Natural killer cell treated with Interleukin-12 subunit alpha and Interleukin-12 subunit beta and Interleukin-15 and Interleukin-18, amount 100 ng/mL, for 72 hours (primary cell): ENCODE results near the gene SLCO1B3. TPM values are rescaled to one million over a fixed set of nuclear protein-coding genes. Genes with fewer than 3 reads are reported as not detected.
"Not testable (repeated sequence)": the region's sequence is repeated elsewhere in the genome, so short reads cannot be mapped to it uniquely, and the experiment has no call there.

Experiments used
- ATAC-seq, 2 donors: fragments of 150-1000 bp; cut with Tn5 transposase in 1 of 2; sonication (Bioruptor Pico), chemical (Tn5 transposase) in 1 of 2; 2 replicates each; pipeline ENCODE4 v1.10.0; 2021
- DNase-seq: peaks from one replicate; pipeline ENCODE4 v3.0.0; 2022; ENCODE audit warnings: low spot score
- H3K27ac Mint-ChIP-seq, 2 donors: 1 replicate in 1 of 2; 2 replicates in 1 of 2; pipeline ENCODE4 v1.8.0; 2022; ENCODE audit warnings: mixed read lengths in 2 of 2, mild to moderate bottlenecking in 1 of 2, moderate library complexity in 1 of 2
- H3K27me3 Mint-ChIP-seq, 2 donors: 1 replicate in 1 of 2; 2 replicates in 1 of 2; pipeline ENCODE4 v1.8.0; 2022; ENCODE audit warnings: mixed read lengths in 2 of 2
- H3K36me3 Mint-ChIP-seq: one replicate; pipeline ENCODE4 v1.8.0; 2022; ENCODE audit warnings: mixed read lengths
- H3K4me1 Mint-ChIP-seq, 2 donors: 1 replicate in 1 of 2; 2 replicates in 1 of 2; pipeline ENCODE4 v1.8.0; 2022; ENCODE audit warnings: low read depth in 2 of 2, mixed read lengths in 2 of 2, mild to moderate bottlenecking in 1 of 2
- H3K4me3 Mint-ChIP-seq: one replicate; pipeline ENCODE4 v1.8.0; 2022; ENCODE audit warnings: mixed read lengths
- H3K9me3 Mint-ChIP-seq: 2 replicates; pipeline ENCODE4 v1.8.0; 2022; ENCODE audit warnings: mixed read lengths
- total RNA-seq, 2 donors: library from RNA; stranded (reverse); gene quantifications; one replicate each; pipeline ENCODE4 v1.2.3, GENCODE V29; 2022

SLCO1B3 gene, protein sequence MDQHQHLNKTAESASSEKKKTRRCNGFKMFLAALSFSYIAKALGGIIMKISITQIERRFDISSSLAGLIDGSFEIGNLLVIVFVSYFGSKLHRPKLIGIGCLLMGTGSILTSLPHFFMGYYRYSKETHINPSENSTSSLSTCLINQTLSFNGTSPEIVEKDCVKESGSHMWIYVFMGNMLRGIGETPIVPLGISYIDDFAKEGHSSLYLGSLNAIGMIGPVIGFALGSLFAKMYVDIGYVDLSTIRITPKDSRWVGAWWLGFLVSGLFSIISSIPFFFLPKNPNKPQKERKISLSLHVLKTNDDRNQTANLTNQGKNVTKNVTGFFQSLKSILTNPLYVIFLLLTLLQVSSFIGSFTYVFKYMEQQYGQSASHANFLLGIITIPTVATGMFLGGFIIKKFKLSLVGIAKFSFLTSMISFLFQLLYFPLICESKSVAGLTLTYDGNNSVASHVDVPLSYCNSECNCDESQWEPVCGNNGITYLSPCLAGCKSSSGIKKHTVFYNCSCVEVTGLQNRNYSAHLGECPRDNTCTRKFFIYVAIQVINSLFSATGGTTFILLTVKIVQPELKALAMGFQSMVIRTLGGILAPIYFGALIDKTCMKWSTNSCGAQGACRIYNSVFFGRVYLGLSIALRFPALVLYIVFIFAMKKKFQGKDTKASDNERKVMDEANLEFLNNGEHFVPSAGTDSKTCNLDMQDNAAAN
- not detected for total RNA-seq

DNA sequence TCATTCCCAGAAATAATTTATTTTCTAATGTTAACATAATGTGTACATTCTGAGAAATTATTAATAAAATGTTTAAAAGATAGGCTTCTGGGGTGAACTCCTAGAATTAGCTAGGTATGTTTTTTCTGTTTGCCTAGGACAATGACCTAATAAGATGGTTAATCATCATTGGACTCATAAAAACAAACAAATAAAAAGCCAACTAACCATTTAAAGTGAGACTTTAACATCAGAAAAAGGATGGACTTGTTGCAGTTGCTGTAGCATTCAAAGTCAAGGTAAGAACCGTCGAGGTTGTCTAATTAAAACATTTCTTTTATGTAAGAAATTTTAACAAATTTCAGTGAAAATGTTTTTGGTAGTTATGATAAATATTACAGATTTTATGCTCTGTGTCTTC lies at the start of gene SLCO1B3:
SLCO1B3 (plus strand) TSS at position 219 of the 400 bp plus-strand sequence. CDS start 5,034 bp downstream, outside the sequence.
- no peaks in the 10 kb centered on the region for H3K4me1 Mint-ChIP-seq

DNA sequence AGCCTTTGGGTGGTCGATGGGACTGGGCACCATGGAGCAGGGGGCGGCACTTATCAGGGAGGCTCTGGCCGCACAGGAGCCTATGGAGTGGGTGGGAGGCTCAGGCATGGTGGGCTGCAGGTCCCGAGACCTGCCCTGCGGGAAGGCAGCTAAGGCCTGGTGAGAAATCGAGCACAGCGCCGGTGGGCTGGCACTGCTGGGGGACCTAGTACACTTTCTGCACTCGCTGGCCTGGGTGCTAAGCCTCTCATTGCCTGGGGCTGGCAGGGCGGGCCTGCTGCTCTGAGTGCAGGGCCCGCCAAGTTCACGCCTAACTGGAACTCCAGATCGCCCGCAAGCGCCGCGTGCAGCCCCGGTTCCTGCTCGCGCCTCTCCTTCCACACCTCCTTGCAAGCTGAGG lies 33.1 kb upstream of the SLCO1B3 start:
- DNase-seq, result no peak
- Mint-ChIP-seq H3K9me3 (peaks cover 18% of the 10 kb centered on the region), H3K36me3 (no peaks in the 10 kb centered on the region), H3K4me3 (no peak overlapping the region), H3K4me1 (no peaks in the 10 kb centered on the region), H3K27ac (no peak overlapping the region), H3K27me3 (no peaks in the 10 kb centered on the region)
- ATAC-seq, result no peak

More for the DNA sequence above, at the start of gene SLCO1B3:
- DNase-seq, result no peak
- no peaks in the 10 kb centered on the region for H3K9me3 Mint-ChIP-seq
- no peak within 1 kb of the TSS for H3K4me3 Mint-ChIP-seq
- ATAC-seq, result no peak
- no peaks in the 10 kb centered on the region for H3K27me3 Mint-ChIP-seq
- no peaks in the 10 kb centered on the region for H3K36me3 Mint-ChIP-seq
- no peak within 1 kb of the TSS for H3K27ac Mint-ChIP-seq

DNA sequence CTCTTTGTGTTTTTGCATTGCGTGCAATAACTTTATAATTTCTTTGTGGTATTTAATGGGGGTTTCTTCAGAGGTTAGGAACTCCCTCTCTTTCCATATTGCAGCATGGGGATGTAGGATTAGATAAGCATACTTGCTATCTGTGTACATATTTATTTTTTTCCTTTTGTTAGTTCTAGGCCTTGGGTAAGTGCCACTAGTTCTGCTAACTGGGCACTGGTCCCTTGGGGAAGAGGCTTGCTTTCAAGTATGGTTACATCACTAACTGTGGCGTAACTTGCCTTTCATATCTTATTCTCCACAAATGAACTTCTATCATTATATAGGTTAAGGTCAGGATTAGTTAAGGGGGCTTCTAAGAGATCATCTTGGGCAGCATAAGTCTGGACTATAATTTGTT lies 31.5 kb upstream of the SLCO1B3 start:
- Mint-ChIP-seq H3K36me3 (no peaks in the 10 kb centered on the region), H3K27me3 (no peaks in the 10 kb centered on the region), H3K27ac (no peak overlapping the region), H3K9me3 (peaks cover 18% of the 10 kb centered on the region), H3K4me3 (no peak overlapping the region), H3K4me1 (no peaks in the 10 kb centered on the region)
- ATAC-seq (no peak), DNase-seq (no peak)

DNA sequence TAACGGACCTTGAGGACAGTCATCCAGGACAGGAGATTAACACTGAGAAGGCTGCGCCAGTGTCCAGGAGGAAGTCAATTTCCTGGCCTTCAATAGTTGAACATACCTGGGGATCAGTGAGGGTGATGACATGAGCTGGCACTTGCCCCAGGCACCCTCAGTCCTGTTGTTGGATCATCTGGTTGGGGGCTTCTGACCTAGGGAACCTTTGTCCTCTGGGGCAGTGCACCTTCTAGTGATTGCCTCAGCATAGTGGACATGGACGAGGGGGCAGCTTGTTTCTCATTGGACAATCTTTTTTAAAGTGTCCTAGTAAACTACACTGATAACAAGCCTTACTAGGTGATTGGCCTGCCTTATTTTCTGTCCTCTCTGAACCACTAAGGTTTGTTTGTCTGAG lies 30.5 kb upstream of the SLCO1B3 start:
- H3K27me3 Mint-ChIP-seq, H3K4me3 Mint-ChIP-seq, H3K27ac Mint-ChIP-seq, ATAC-seq, H3K36me3 Mint-ChIP-seq, H3K4me1 Mint-ChIP-seq, DNase-seq: not testable (repeated sequence)
- peaks cover 24% of the 10 kb centered on the region for H3K9me3 Mint-ChIP-seq

DNA sequence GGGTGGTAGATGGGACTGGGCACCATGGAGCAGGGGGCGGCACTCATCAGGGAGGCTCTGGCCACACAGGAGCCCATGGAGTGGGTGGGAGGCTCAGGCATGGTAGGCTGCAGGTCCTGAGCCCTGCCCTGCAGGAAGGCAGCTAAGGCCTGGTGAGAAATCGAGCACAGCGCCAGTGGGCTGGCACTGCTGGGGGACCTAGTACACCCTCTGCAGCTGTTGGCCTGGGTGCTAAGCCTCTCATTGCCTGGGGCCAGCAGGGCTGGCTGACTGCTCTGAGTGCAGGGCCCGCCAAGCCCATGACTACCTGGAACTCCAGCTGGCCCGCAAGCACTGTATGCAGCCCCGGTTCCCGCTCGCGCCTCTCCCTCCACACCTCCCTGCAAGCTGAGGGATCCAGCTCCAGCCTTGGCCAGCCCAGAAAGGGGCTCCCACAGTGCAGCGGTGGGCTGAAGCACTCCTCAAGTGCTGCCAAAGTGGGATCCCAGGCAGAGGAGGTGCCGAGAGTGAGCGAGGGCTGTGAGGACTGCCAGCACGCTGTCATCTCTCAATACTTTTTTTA lies 26.6 kb upstream of the SLCO1B3 start:
- H3K4me1 Mint-ChIP-seq, ATAC-seq, H3K27me3 Mint-ChIP-seq, H3K4me3 Mint-ChIP-seq, H3K36me3 Mint-ChIP-seq, DNase-seq, H3K27ac Mint-ChIP-seq: not testable (repeated sequence)
- peaks cover 21% of the 10 kb centered on the region for H3K9me3 Mint-ChIP-seq

DNA sequence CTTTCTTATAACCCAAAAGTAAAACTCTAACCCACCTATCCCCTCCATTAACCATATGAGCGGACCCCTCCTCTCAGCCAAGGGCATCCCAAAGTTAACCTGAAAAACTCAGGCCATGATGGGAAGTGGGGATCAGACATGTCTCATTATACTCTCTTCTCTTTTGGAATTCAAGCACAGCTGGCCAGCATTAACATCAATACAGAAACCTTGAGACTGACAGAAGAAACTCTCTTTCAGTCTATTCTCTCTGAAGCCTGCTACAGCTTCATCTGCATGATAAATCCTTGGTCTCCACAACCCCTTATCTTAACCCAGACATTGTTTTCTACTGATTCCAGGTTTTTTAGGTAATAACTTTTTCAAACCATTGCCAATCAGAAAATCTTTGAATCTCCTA lies 17.5 kb upstream of the SLCO1B3 start:
- Mint-ChIP-seq H3K4me3 (no peak overlapping the region), H3K9me3 (peaks cover 6% of the 10 kb centered on the region), H3K27me3 (no peaks in the 10 kb centered on the region), H3K27ac (no peak overlapping the region), H3K4me1 (no peaks in the 10 kb centered on the region), H3K36me3 (no peaks in the 10 kb centered on the region)
- ATAC-seq (no peak), DNase-seq (no peak)

DNA sequence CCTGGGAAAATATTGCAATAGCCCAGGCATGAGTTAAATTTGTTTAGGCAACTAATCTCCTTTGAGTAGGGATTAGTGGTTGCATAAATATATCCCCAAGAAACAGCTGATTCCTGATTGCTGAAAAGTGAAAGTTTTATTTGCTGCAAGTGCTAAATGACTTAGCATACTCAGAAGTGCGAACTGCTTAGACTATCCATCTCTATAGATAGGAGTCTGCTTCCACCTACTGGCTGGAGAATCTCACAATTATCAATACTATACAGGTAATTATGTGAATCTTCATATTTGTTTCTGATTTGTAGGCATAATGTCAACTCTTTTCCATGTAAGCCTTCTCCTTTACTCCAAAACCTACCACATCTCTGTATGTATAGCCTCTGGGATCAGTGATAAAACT lies 12.0 kb upstream of the SLCO1B3 start:
- ATAC-seq, result no peak

DNA sequence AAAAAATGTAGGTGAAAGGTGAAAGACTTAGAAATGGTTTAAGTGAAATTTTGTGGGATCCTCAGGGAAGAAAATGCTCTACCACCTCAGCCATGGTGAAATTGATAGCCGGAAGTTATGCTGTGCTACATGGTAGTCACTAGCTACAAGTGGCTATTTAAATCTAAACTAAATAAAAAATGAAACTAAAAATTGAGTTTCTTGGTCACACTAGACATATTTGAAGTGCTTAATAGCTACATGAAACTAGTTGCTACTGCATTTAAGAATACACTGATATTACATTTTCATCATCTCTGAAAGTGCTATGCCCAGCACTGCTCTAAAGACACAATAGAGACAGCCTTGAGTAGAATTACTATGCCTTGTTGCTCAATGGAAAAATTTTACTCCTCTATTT lies 10.3 kb upstream of the SLCO1B3 start:
- no peak for ATAC-seq
- Mint-ChIP-seq H3K4me3 (no peak overlapping the region), H3K4me1 (no peaks in the 10 kb centered on the region), H3K36me3 (no peaks in the 10 kb centered on the region), H3K9me3 (no peaks in the 10 kb centered on the region), H3K27ac (no peak overlapping the region), H3K27me3 (no peaks in the 10 kb centered on the region)
- DNase-seq, result no peak

More for the DNA sequence above, 12.0 kb upstream of the SLCO1B3 start:
- Mint-ChIP-seq H3K27ac (no peak overlapping the region), H3K27me3 (no peaks in the 10 kb centered on the region), H3K4me3 (no peak overlapping the region), H3K9me3 (peaks cover 3% of the 10 kb centered on the region), H3K36me3 (no peaks in the 10 kb centered on the region), H3K4me1 (no peaks in the 10 kb centered on the region)
- DNase-seq, result no peak

DNA sequence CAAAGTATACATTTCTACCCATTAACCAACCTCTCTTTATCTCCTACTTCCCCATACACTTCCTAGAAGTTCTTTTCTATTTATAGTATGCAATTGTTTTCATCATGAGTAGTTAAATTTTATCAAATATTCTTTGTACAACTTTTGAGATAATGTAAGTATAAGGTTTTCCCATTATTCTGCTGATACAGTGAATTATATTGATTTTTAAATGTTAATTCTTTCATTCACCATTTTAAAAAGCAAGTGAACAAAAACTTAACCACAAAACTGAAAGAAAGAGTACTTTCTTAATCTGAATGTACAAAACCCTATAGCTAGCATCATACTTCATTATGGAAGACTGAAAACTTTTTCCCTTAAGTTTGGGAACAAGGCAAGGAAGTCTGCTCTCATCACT lies 9.5 kb upstream of the SLCO1B3 start:
- Mint-ChIP-seq H3K36me3 (no peaks in the 10 kb centered on the region), H3K4me3 (no peak overlapping the region), H3K27me3 (no peaks in the 10 kb centered on the region), H3K4me1 (no peaks in the 10 kb centered on the region), H3K27ac (no peak overlapping the region), H3K9me3 (no peaks in the 10 kb centered on the region)
- no peak for ATAC-seq
- DNase-seq, result no peak

DNA sequence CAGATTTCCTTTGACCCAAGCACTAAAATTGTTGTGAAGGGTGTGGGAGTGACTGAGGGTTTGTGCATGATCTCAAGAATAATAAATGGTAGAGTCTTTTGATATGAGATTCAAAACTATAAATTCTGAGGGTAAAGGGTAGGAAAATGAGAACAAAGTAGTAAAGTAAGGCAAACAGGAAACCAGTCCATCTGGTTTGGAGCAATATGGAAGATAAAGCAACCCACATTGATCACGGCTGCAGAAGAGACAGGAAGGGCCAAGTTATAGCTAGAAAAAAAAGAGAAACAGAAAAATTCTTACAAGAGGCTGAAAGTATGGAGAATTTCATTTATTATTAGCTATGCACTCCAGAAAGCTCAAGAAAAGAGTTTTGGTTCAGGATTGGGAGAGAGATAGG lies 4.6 kb upstream of the SLCO1B3 start:
- DNase-seq (no peak), ATAC-seq (no peak)
- Mint-ChIP-seq H3K27ac (no peak overlapping the region), H3K9me3 (no peaks in the 10 kb centered on the region), H3K4me1 (no peaks in the 10 kb centered on the region), H3K27me3 (no peaks in the 10 kb centered on the region), H3K36me3 (no peaks in the 10 kb centered on the region), H3K4me3 (no peak overlapping the region)

DNA sequence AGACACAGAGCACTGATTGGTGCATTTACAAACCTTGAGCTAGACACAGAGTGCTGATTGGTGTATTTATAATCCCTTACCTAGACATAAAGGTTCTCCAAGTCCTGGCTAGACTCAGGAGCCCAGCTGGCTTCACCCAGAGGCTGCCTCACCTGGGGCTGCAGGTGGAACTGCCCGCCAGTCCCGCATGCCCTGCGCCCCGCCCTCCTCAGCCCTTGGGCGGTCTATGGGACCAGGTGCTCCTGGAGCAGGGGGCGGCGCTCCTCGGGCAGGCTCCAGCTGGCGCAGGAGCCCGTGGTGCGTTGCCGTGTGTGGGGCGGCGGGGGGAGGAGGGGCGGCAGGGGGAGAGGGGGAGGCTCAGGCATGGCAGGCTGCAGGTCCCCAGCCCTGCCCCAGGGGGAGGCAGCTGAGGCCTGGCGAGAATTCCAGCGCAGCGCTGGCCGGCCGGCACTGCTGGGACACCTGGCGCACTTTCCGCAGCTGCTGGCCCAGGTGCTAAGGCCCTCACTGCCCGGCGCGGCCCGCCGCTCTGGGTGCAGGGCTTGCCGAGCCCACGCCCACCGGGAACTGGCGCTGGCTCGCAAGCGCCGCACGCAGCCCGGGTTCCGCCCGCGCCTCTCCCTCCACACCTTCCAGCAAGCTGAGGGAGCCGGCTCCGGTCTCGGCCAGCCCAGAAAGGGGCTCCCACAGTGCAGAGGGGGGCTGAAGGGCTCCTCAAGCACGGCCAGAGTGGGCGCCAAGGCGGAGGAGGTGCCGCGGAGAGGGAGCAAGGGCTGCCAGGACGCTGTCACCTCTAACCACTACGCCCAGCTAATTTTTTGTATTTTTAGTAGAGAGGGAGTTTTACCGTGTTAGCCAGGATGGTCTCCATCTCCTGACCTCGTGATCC lies 3.1 kb upstream of the SLCO1B3 start:
- ATAC-seq, result peak in 1 of 2 donors; percentile 45
- no peak for DNase-seq
- Mint-ChIP-seq H3K27ac (no peak overlapping the region), H3K4me1 (no peaks in the 10 kb centered on the region), H3K27me3 (no peaks in the 10 kb centered on the region), H3K4me3 (no peak overlapping the region), H3K36me3 (no peaks in the 10 kb centered on the region), H3K9me3 (no peaks in the 10 kb centered on the region)

DNA sequence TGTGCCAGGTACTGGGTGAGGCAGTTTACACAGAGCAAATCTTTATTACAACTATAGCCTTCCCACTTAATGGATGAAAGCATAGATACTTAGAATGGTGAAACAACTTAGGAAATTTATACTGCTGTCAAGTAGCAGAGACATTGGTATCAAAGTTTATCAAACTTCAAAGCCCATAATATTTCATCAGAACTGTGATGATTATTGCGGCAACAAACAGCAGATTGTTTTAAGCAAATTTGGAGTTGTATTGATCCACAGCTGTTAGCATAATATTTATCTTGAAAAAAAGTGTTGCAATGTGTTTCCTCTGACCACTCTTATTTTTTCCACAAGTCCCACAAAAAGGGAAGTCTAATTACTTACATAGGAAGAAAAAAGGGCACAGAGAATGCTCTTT lies 2.0 kb upstream of the SLCO1B3 start:
- Mint-ChIP-seq H3K4me3 (no peak overlapping the region), H3K4me1 (no peaks in the 10 kb centered on the region), H3K27me3 (no peaks in the 10 kb centered on the region), H3K36me3 (no peaks in the 10 kb centered on the region), H3K9me3 (no peaks in the 10 kb centered on the region), H3K27ac (no peak overlapping the region)
- DNase-seq (no peak), ATAC-seq (no peak)

DNA sequence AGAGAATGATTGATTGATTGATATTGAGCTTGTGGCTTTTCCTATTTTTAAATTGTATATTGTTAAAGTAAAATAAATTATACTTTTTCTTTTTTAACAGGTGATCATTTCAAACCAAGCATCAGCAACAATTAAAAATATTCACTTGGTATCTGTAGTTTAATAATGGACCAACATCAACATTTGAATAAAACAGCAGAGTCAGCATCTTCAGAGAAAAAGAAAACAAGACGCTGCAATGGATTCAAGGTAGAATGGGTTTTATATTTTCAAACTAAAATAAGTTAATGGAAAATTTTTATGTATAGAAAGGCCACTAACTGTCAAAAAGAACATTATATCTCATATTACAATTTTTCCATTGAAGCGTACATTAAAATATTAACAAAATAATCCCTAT lies 5.1 kb downstream of the SLCO1B3 start:
- no peaks in the 10 kb centered on the region for H3K27me3 Mint-ChIP-seq
- H3K36me3 Mint-ChIP-seq, result peaks cover 14% of the 10 kb centered on the region
- no peak for ATAC-seq
- H3K9me3 Mint-ChIP-seq, result peaks cover 20% of the 10 kb centered on the region
- H3K4me3 Mint-ChIP-seq, result no peak overlapping the region
- no peak overlapping the region for H3K27ac Mint-ChIP-seq
- DNase-seq, result no peak
- no peaks in the 10 kb centered on the region for H3K4me1 Mint-ChIP-seq
